IMR-90 (cell line): ENCODE measurements around the gene TRAP1. TPM values are rescaled to one million over a fixed set of nuclear protein-coding genes. Genes with fewer than 3 reads are reported as not detected.

Source experiments
- ATAC-seq: fragments of 200-7000 bp; cut with Tn5 transposase; 2 replicates; pipeline ENCODE4 v1.9.1; 2020; ENCODE audit warnings: low read depth, mild to moderate bottlenecking, moderate library complexity
- BruUV-seq: library from RNA; stranded (reverse); fragments of 400-500 nt; replicated peaks from 2 replicates; lab custom pipeline; 2021; lab: Mats Ljungman, UMichigan
- CTCF ChIA-PET: fragments of 300-600 bp; formaldehyde crosslinking; extraction: SDS; loops from one replicate; lab custom pipeline; 2021; ENCODE audit warnings: antibody characterized with exemption; lab: Yijun Ruan, JAX
- POLR2A ChIA-PET: fragments of 300-600 bp; sonication (Branson Sonifier 250); formaldehyde crosslinking; loops from one replicate; lab custom pipeline; 2022; ENCODE audit warnings: antibody characterized with exemption; ENCODE audit not compliant: unreplicated experiment; lab: Charles Lee
- DNase-seq: peaks from one replicate; pipeline ENCODE4 v3.0.0; 2013
- H2AFZ ChIP-seq: replicated peaks from 2 replicates; pipeline ENCODE3; 2013; ENCODE audit warnings: low read length, mild to moderate bottlenecking; ENCODE audit not compliant: poor library complexity
- H2AK5ac ChIP-seq: 2 replicates; pipeline ENCODE4 v1.6.1; 2013; ENCODE audit warnings: low read depth, low read length, inconsistent platforms
- H2AK9ac ChIP-seq: replicated peaks from 2 replicates; pipeline ENCODE3; 2013; ENCODE audit warnings: mild to moderate bottlenecking, low read depth, low read length, moderate library complexity; ENCODE audit not compliant: poor library complexity
- H2BK120ac ChIP-seq: 2 replicates; pipeline ENCODE4 v1.6.1; 2013; ENCODE audit warnings: low read depth, low read length, inconsistent platforms
- H2BK15ac ChIP-seq: 3 replicates; pipeline ENCODE4 v1.6.1; 2013; ENCODE audit warnings: low read depth, low read length, inconsistent platforms
- H2BK20ac ChIP-seq: 2 replicates; pipeline ENCODE4 v1.6.1; 2013; ENCODE audit warnings: low read depth, mild to moderate bottlenecking, inconsistent platforms, low read length, moderate library complexity
- H2BK5ac ChIP-seq: 2 replicates; pipeline ENCODE4 v1.6.1; 2013; ENCODE audit warnings: mild to moderate bottlenecking, low read depth, low read length, inconsistent platforms; ENCODE audit not compliant: poor library complexity, severe bottlenecking
- H3K14ac ChIP-seq: replicated peaks from 2 replicates; pipeline ENCODE4 v1.6.1; 2013; ENCODE audit warnings: low read depth, low read length, inconsistent platforms
- H3K18ac ChIP-seq: 2 replicates; pipeline ENCODE4 v1.6.1; 2013; ENCODE audit warnings: low read depth, low read length, control low read depth
- H3K23ac ChIP-seq: 2 replicates; pipeline ENCODE4 v1.6.1; 2013; ENCODE audit warnings: low read depth, low read length, inconsistent platforms
- H3K27ac ChIP-seq: 2 replicates; pipeline ENCODE4 v1.5.1; 2013; ENCODE audit warnings: mild to moderate bottlenecking, control low read depth, low read length; ENCODE audit not compliant: insufficient read depth
- H3K27me3 ChIP-seq: 2 replicates; pipeline ENCODE4 v1.6.1; 2013; ENCODE audit warnings: low read length; ENCODE audit not compliant: control insufficient read depth, insufficient read depth
- H3K36me3 ChIP-seq: 2 replicates; pipeline ENCODE4 v1.6.1; 2013; ENCODE audit warnings: low read length, mixed read lengths; ENCODE audit not compliant: control insufficient read depth, insufficient read depth
- H3K4ac ChIP-seq: 2 replicates; pipeline ENCODE4 v1.6.1; 2013; ENCODE audit warnings: low read depth, low read length, inconsistent platforms
- H3K4me1 ChIP-seq: 2 replicates; pipeline ENCODE4 v1.6.1; 2013; ENCODE audit warnings: low read length, mixed read lengths; ENCODE audit not compliant: control insufficient read depth, insufficient read depth
- H3K4me2 ChIP-seq: 2 replicates; pipeline ENCODE4 v1.6.1; 2013; ENCODE audit warnings: low read depth, mild to moderate bottlenecking, control low read depth, low read length, moderate library complexity
- H3K4me3 ChIP-seq: 2 replicates; pipeline ENCODE4 v1.5.1; 2013; ENCODE audit warnings: low read depth, mild to moderate bottlenecking, control low read depth, low read length, moderate library complexity; ENCODE audit not compliant: insufficient read depth
- H3K56ac ChIP-seq: 2 replicates; pipeline ENCODE4 v1.6.1; 2013; ENCODE audit warnings: low read length, inconsistent platforms; ENCODE audit not compliant: insufficient read depth; ENCODE audit errors: extremely low read depth
- H3K79me1 ChIP-seq, 2 experiments: 2 replicates each; pipeline ENCODE4 v1.6.1; 2013; ENCODE audit warnings: low read length in 2 of 2, inconsistent platforms in 1 of 2, low read depth in 1 of 2
- H3K9ac ChIP-seq: 2 replicates; pipeline ENCODE4 v1.6.1; 2013; ENCODE audit warnings: low read depth, low read length, control low read depth
- H3K9me1 ChIP-seq: 2 replicates; pipeline ENCODE4 v1.6.1; 2013; ENCODE audit warnings: low read length, inconsistent platforms; ENCODE audit not compliant: insufficient read depth
- H3K9me3 ChIP-seq: 2 replicates; pipeline ENCODE4 v1.6.1; 2013; ENCODE audit warnings: low read length; ENCODE audit not compliant: control insufficient read depth, insufficient read depth
- H4K20me1 ChIP-seq: 2 replicates; pipeline ENCODE4 v1.6.1; 2013; ENCODE audit warnings: low read length, inconsistent platforms; ENCODE audit not compliant: insufficient read depth
- H4K5ac ChIP-seq: 2 replicates; pipeline ENCODE4 v1.6.1; 2013; ENCODE audit warnings: mild to moderate bottlenecking, low read depth, low read length, control low read depth
- H4K8ac ChIP-seq, 2 experiments: 2 replicates each; pipeline ENCODE4 v1.6.1; 2013; ENCODE audit warnings: low read depth in 2 of 2, low read length in 2 of 2, control low read depth in 1 of 2, inconsistent platforms in 1 of 2
- H4K91ac ChIP-seq: 2 replicates; pipeline ENCODE4 v1.6.1; 2013; ENCODE audit warnings: low read depth, low read length, inconsistent platforms; ENCODE audit not compliant: insufficient read depth
- BHLHE40 ChIP-seq: fragments of 150-350 bp; IDR thresholded peaks from 2 replicates; pipeline ENCODE4 v1.6.1; 2016; ENCODE audit warnings: mild to moderate bottlenecking, low read depth, low read length
- CEBPB ChIP-seq: IDR thresholded peaks from 2 replicates; pipeline ENCODE4 v1.6.1; 2012; ENCODE audit warnings: low read depth, low read length, improper control_type of control experiment
- CHD1 ChIP-seq: IDR thresholded peaks from 2 replicates; pipeline ENCODE4 v1.6.1; 2012; ENCODE audit warnings: low read depth, low read length, improper control_type of control experiment
- ELK1 ChIP-seq: fragments of 150-350 bp; IDR thresholded peaks from 2 replicates; pipeline ENCODE4 v1.6.1; 2016; ENCODE audit warnings: low read depth, mild to moderate bottlenecking, low read length, moderate library complexity, borderline replicate concordance
- FOS ChIP-seq: fragments of 150-350 bp; IDR thresholded peaks from 2 replicates; pipeline ENCODE4 v1.6.1; 2016; ENCODE audit warnings: low read depth, low read length
- MAFK ChIP-seq: IDR thresholded peaks from 2 replicates; pipeline ENCODE4 v1.6.1; 2012; ENCODE audit warnings: low read depth, low read length, improper control_type of control experiment
- MAZ ChIP-seq: IDR thresholded peaks from 2 replicates; pipeline ENCODE4 v1.6.1; 2012; ENCODE audit warnings: low read depth, mild to moderate bottlenecking, low read length, improper control_type of control experiment, moderate library complexity, borderline replicate concordance
- MXI1 ChIP-seq: IDR thresholded peaks from 2 replicates; pipeline ENCODE4 v1.6.1; 2012; ENCODE audit warnings: low read depth, mild to moderate bottlenecking, low read length, moderate library complexity, borderline replicate concordance
- NFE2L2 ChIP-seq: fragments of 150-350 bp; IDR thresholded peaks from 2 replicates; pipeline ENCODE4 v1.6.1; 2016; ENCODE audit warnings: low read depth, mild to moderate bottlenecking, low read length
- POLR2A ChIP-seq: IDR thresholded peaks from 2 replicates; pipeline ENCODE4 v1.6.1; 2012; ENCODE audit warnings: mild to moderate bottlenecking, low read depth, low read length
- RAD21 ChIP-seq: IDR thresholded peaks from 2 replicates; pipeline ENCODE4 v1.6.1; 2012; ENCODE audit warnings: low read length, improper control_type of control experiment
- RCOR1 ChIP-seq: IDR thresholded peaks from 2 replicates; pipeline ENCODE4 v1.6.1; 2012; ENCODE audit warnings: mild to moderate bottlenecking, low read length, improper control_type of control experiment; ENCODE audit not compliant: insufficient replicate concordance
- RFX5 ChIP-seq: IDR thresholded peaks from 2 replicates; pipeline ENCODE4 v1.8.0; 2012; ENCODE audit warnings: low read depth, mild to moderate bottlenecking, low read length, moderate library complexity
- SMC3 ChIP-seq: fragments of 150-350 bp; IDR thresholded peaks from 2 replicates; pipeline ENCODE4 v1.6.1; 2016; ENCODE audit warnings: low read depth, mild to moderate bottlenecking, antibody characterized with exemption, low read length, moderate library complexity
- WGBS, 2 experiments: methylation state at CpG; one replicate each; pipeline versions ENCODE4 v1.1.5 to v1.1.7; 2013; ENCODE audit warnings: missing lambda C conversion rate in 2 of 2; ENCODE audit not compliant: insufficient read length in 1 of 2; ENCODE audit errors: extremely low coverage in 2 of 2; 5-methylcytosine and 5-hydroxymethylcytosine counted together
- dilution Hi-C: fragments of 300-500 bp; cut with HindIII; formaldehyde crosslinking; loops from one replicate; pipeline ENCODE4 v1.14.3; 2018; ENCODE audit warnings: low sequenced_read_pairs; ENCODE audit not compliant: unreplicated experiment
- in situ Hi-C: fragments of 300-500 bp; cut with MboI; formaldehyde crosslinking; loops from 3 replicates; pipeline ENCODE4 v1.14.3; 2019; ENCODE audit warnings: low sequenced_read_pairs, inconsistent platforms, mixed read lengths
- intact Hi-C: fragments of 100-400 bp; cut with micrococcal nuclease; formaldehyde crosslinking; loops from 2 replicates; pipeline ENCODE4 v1.10.0; 2022
- polyA plus RNA-seq, 3 experiments: library from polyadenylated mRNA; depleted of rRNA; stranded (reverse); fragments of >200 nt; gene quantifications; 2 replicates each; pipeline ENCODE4 v1.2.3, GENCODE V29; 2012; ENCODE audit warnings: low replicate concordance in 1 of 3
- total RNA-seq: library from RNA; depleted of rRNA; stranded (reverse); fragments of >200 nt; gene quantifications from 2 replicates; pipeline ENCODE4 v1.2.3, GENCODE V29; 2012
- TF ChIP-seq, protein P1 (sequence below): fragments of 150-350 bp; IDR thresholded peaks from 2 replicates; pipeline ENCODE4 v1.6.1; 2017; ENCODE audit warnings: mild to moderate bottlenecking, antibody characterized with exemption, low read length, low read depth
- TF ChIP-seq, protein P2 (sequence below): conservative IDR thresholded peaks from 2 replicates; pipeline ENCODE4 v1.5.1; 2012; ENCODE audit warnings: mild to moderate bottlenecking, low read depth, low read length, improper control_type of control experiment

TRAP1 gene
- total and polyA plus RNA-seq, 2 of the 4 experiments (the other 2 are of a cell fraction): 139 to 145 TPM

GRCh38 chr16:3672571-3673041 is 44.7 kb downstream of the TRAP1 start:
- Histone ChIP-seq H2BK5ac (no peak overlapping the region), H3K18ac (no peak overlapping the region), H3K4me2 (no peak overlapping the region), H2AK5ac (no peak overlapping the region), H3K4me1 (no peaks in the 10 kb centered on the region), H3K14ac (no peak overlapping the region), H2BK15ac (no peak overlapping the region), H2BK120ac (no peak overlapping the region), H3K56ac (no peak overlapping the region), H3K27ac (no peak overlapping the region), H4K91ac (no peak overlapping the region), H4K8ac (no peak overlapping the region), H3K4ac (no peak overlapping the region), H3K4me3 (no peak overlapping the region), H3K9me1 (no peaks in the 10 kb centered on the region), H3K9ac (no peak overlapping the region), H4K5ac (no peak overlapping the region), H2AK9ac (peak overlapping the region; percentile 28), H2AFZ (no peak overlapping the region), H3K9me3 (peaks cover 8% of the 10 kb centered on the region), H3K23ac (no peak overlapping the region), H3K36me3 (peaks cover 46% of the 10 kb centered on the region), H3K79me1 (peaks cover 0 to 10% of the 10 kb centered on the region in 2 experiments; a peak in 2 of 4 replicates), H2BK20ac (no peak overlapping the region), H4K20me1 (no peaks in the 10 kb centered on the region), H3K27me3 (no peaks in the 10 kb centered on the region)
- BruUV-seq: no TSS peak
- WGBS, 2 experiments: 95% methylated on average over 16 of the region's 26 CpGs; no CpG with 5 or more reads in 1 of the 2 experiments
- CTCF ChIA-PET: interaction anchor here (0.5 kb wide), 1 partner anchor 68 kb away, joined by 3 read pairs; no protein-coding TSS in a partner anchor
- DNase-seq: no peak
- dilution Hi-C loops: no loop called here
- no peak for ATAC-seq
- POLR2A ChIA-PET: no interaction called here
- TF ChIP-seq, protein P1, sequence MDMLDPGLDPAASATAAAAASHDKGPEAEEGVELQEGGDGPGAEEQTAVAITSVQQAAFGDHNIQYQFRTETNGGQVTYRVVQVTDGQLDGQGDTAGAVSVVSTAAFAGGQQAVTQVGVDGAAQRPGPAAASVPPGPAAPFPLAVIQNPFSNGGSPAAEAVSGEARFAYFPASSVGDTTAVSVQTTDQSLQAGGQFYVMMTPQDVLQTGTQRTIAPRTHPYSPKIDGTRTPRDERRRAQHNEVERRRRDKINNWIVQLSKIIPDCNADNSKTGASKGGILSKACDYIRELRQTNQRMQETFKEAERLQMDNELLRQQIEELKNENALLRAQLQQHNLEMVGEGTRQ: no peak
- no peak for TF ChIP-seq MAFK
- TF ChIP-seq MXI1: no peak
- no peak for TF ChIP-seq MAZ
- no peak for TF ChIP-seq BHLHE40
- no peak for TF ChIP-seq CEBPB
- no peak for TF ChIP-seq POLR2A
- TF ChIP-seq NFE2L2: no peak
- no peak for TF ChIP-seq FOS
- TF ChIP-seq RAD21: no peak
- TF ChIP-seq RCOR1: no peak
- no peak for TF ChIP-seq CHD1
- no peak for TF ChIP-seq RFX5
- no peak for TF ChIP-seq SMC3
- TF ChIP-seq, protein P2, sequence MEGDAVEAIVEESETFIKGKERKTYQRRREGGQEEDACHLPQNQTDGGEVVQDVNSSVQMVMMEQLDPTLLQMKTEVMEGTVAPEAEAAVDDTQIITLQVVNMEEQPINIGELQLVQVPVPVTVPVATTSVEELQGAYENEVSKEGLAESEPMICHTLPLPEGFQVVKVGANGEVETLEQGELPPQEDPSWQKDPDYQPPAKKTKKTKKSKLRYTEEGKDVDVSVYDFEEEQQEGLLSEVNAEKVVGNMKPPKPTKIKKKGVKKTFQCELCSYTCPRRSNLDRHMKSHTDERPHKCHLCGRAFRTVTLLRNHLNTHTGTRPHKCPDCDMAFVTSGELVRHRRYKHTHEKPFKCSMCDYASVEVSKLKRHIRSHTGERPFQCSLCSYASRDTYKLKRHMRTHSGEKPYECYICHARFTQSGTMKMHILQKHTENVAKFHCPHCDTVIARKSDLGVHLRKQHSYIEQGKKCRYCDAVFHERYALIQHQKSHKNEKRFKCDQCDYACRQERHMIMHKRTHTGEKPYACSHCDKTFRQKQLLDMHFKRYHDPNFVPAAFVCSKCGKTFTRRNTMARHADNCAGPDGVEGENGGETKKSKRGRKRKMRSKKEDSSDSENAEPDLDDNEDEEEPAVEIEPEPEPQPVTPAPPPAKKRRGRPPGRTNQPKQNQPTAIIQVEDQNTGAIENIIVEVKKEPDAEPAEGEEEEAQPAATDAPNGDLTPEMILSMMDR: no peak
- no peak for TF ChIP-seq ELK1
- intact Hi-C loops: no loop called here
- in situ Hi-C loops: no loop called here
